Testis (tissue), 2 donors: Measurements from ENCODE around the gene HES1.

Source experiments
- POLR2A ChIP-seq: fragments of 450-650 bp; IDR thresholded peaks from one replicate; pipeline ENCODE4 v1.6.1; 2017; ENCODE audit warnings: antibody characterized with exemption, mild to moderate bottlenecking, moderate library complexity
- TF ChIP-seq, protein P1 (sequence below), 3 experiments: fragments of 450-650 bp in 2 of 3; fragments of 200-600 bp in 1 of 3; sonication (generic) in 1 of 3; IDR thresholded peaks; one replicate each; pipeline ENCODE4 v1.5.1; 2016 to 2019; ENCODE audit warnings: antibody characterized with exemption in 3 of 3, mild to moderate bottlenecking in 2 of 3, moderate library complexity in 1 of 3

DNA sequence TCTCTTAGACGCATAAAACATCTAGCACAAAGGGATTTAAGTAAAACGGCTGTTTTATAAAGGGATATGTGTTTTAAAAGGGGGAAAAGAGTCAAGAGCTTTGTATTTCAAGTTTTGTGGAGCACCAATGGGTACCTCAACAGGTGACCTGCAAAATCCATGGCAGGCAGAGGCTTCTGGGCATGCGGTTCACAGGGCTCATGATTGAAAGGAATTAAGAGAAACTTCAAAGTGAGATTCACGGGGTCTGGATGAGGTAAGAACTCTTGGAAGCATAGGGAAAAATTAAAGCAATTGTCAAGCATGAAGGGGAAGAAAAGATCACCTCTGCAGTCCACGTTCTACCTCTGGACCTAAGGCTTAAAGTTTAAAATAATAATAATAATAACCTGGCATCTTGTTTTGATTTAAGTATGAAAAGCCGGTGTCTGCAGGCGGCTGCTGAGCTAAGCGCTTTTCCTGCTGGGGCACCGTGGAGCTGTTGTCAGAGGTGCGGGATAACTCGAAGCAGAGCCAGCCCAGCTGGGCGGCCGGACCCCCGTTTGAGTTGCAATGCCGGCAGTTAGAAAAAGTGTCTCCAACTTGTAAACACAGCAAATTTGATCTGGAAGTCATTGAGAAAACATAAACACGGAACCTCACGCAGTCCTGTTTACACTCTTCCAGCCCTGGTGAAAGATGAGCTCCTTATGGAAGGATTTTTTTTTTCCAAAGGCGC is 40.5 kb downstream of the HES1 start:
- TF ChIP-seq, protein P1, sequence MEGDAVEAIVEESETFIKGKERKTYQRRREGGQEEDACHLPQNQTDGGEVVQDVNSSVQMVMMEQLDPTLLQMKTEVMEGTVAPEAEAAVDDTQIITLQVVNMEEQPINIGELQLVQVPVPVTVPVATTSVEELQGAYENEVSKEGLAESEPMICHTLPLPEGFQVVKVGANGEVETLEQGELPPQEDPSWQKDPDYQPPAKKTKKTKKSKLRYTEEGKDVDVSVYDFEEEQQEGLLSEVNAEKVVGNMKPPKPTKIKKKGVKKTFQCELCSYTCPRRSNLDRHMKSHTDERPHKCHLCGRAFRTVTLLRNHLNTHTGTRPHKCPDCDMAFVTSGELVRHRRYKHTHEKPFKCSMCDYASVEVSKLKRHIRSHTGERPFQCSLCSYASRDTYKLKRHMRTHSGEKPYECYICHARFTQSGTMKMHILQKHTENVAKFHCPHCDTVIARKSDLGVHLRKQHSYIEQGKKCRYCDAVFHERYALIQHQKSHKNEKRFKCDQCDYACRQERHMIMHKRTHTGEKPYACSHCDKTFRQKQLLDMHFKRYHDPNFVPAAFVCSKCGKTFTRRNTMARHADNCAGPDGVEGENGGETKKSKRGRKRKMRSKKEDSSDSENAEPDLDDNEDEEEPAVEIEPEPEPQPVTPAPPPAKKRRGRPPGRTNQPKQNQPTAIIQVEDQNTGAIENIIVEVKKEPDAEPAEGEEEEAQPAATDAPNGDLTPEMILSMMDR (IDR thresholded peaks at IDR 0.05): no peak
- TF ChIP-seq POLR2A: no peak
